NCI-H1930 (cell line): ENCODE results near the gene FGF7.
A peak's percentile ranks its signal among the peaks of the same experiment; 100 is the strongest.
"Not testable (repeated sequence)": the region's sequence is repeated elsewhere in the genome, so short reads cannot be mapped to it uniquely, and the experiment has no call there.

Source experiments
- DNase-seq, 2 experiments: peaks; one replicate each; lab custom pipeline; 2025; lab: John Stamatoyannopoulos, UW

FGF7 gene, protein sequence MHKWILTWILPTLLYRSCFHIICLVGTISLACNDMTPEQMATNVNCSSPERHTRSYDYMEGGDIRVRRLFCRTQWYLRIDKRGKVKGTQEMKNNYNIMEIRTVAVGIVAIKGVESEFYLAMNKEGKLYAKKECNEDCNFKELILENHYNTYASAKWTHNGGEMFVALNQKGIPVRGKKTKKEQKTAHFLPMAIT

DNA sequence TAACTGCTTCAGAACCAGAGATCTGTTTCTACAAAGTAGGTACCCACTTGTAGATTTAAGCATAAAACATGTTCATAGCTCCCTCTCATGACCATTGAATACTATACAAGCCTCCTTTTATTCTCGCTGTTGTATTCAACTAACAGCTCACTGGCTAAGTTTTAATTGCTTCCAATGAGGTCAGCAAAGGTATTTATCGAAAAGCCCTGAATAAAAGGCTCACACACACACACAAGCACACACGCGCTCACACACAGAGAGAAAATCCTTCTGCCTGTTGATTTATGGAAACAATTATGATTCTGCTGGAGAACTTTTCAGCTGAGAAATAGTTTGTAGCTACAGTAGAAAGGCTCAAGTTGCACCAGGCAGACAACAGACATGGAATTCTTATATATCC, at the start of gene FGF7:
FGF7 (plus strand) TSS at position 222 of the 400 bp plus-strand sequence. CDS start 1,056 bp downstream, outside the sequence.
- no peak for DNase-seq

DNA sequence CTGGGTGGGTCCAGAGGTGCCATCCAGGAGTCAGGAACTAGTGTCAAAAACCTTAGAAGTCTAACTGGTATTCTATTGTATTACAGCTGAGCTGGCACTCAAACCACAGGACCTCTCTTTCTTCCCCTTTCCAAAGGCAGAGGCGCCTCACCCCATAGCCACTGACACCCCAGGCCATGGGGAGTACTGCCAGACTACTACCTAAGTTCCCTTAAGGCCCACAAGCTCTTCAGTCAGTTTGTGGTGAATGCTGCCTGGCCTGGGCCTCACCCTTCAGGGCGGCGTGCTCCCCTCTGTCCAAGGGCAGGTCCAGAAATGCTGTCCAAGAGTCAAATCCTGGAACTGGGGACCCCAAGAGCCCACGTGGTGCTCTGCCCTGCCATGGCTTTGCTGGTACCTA, 43.0 kb upstream of the FGF7 start:
- no peak for DNase-seq

DNA sequence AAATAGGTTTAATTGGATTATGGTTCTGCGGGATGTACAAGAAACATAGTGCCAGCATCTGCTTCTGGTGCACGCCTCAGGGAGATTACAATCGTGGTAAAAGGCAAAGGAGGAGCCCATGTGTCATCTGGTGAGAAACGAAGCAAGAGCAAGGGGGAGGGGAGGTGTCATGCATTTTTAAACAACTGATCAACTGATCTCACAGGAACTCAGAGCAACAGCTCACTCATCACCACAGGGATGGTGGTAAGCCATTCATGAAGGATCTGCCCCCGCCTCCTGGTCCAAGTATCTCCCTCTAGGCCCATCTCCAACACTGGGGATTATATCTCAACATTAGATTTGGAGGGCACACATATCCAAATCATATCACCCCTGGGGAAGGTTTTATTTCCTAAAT, 42.1 kb upstream of the FGF7 start:
- no peak for DNase-seq

DNA sequence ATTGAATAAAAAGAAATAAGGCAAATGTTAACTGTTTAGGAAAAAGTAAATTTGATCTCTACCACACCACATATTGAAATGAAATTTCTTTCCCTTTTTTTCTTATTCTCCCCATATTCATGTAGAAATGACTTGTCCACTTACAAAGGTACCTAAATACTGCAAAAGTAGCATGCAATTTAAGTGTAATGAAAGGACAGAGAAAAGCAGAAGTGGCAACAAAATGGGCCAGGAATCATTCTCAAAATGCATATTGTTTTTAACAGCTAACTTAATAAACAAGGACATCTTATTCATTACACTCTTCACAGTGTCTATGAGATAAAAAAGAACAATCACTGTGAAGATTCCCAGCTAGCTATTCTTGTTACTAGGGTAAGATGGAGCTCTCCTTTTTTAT, 40.6 kb upstream of the FGF7 start:
- DNase-seq = no peak

DNA sequence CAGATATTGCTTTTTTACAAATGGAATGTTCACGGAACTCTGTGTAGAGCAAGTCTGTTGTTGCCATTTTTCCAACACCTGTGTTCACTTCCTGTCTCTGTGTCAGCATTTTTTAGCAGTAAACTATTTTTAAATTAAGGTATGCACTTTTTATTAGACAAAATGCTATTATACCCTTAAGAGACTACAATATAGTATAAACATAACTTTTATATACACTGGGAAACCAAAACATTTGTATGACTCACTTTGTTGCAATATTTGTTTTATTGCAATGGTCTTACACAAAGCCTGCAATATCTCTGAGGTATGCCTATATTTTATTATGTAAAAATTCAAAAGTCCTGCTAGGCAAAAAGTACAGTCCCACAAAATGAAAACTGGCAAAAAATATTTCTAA, 39.8 kb upstream of the FGF7 start:
- DNase-seq = no peak

DNA sequence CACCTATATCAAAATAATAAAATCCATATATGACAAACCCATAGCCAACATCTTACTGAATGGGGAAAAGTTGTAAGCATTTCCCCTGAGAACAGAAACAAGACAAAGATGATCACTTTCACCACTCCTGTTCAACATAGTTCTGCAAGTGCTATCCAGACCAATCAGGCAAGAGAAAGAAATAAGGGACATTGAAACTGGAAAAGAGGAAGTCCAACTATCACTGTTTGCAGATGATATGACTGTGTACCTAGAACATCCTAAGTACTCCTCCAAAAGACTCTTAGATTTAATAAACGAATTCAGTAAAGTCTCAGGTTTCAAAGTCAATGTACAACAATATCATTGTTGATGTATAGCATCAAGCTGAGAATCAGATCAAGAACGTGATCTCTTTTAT, 35.6 kb upstream of the FGF7 start:
- DNase-seq = no peak

DNA sequence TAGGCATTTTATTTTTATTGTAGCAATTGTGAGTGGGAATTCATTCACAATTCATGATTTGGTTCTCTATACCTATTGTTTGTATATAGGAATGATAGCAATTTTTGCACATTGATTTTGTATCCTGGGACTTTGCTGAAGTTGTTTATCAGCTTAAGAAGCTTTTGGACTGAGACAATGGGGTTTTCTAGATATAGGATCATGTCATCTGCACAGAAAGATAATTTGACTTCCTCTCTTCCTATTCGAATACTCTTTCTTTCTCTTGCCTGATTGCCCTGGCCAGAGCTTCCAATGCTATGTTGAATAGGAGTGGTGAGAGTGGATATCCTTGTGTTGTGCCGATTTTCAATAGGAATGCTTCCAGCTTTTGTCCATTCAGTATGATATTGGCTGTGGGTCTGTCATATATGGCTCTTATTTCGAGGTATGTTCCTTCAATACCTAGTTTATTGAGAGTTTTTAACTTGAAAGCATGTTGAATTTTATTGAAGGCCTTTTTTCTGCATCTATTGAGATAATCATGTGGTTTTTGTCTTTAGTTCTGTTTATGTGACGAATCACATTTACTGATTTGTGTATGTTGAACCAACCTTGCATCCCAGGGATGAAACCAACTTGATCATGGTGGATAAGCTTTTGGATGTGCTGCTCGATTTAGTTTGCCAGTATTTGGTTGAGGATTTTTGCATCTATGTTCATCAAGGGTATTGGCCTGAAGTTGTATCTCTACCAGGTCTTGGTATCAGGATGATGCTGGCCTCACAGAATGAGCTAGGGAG, 20.3 kb upstream of the FGF7 start:
- not testable (repeated sequence) for DNase-seq

DNA sequence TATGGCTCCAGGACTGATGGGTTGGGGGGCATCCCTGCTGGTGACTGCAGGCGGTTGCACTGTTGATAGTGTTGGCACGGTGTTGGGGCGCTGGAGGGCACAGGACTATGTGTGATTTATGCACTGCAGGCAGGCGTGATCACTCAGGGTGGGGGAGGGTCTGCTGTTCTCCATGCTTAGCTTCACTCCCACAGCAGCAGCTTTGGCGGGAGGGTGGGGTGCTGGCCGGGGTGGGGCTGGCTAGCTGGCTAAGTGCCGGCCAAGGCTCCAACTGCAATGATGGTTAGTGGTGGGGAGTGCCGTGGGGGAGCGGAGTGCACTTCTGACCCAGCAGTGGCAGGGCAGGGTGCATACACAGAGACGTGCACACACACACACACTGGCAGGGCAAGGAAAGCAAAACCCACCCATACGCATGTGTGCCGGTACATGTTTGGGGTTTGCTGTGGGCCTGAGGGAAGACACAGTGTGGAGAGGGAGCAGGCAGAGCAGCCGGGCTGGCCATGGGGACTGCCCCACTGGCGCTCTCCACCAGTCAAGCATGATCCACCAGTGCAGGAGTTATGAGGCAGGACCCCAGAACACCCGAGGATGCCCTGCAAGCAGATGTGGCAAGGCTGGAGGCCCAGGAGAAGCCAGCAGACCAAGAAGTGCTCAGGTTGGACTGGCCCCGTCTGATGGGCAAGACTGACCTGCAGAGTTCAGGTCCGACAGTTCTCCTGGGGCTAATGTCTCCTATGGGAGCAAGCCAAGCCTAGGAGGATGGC, 16.5 kb upstream of the FGF7 start:
- no peak for DNase-seq

DNA sequence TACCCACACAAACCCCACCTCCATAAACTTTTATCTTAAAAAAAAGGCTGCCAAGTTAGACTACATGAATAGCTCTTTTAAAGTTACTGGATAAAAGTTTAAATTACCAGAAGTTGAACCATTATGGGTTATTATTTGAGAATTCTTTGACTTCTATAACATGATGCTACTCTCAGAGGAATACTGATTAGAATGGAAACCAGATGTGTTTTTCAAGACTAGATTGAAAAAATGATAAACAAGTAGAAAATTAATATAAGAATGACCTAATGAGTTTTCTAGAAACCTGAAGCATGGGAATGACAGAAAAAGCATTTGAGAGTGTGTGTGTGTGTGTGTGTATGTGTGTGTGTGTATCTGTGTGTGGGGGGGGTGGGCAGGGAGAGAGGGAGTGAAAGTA, 12.4 kb upstream of the FGF7 start:
- no peak for DNase-seq

DNA sequence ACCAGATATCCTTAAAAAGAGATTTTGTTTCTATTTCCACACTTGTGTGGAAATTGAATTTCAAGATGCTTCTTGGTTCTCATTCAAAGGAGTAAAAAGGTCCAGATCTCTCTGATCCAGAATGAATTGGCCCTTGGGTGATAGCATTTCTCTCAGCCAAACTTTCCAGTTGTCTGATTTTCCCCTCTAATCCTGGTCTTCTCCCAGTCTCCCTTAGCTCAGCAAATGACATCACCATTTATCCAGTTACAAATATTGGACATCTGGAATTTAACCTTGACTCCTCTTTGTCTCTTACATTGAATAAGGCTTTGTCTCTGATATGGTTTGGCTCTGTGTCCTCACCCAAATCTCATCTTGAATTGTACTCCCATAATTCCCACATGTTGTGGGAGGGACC, 10.2 kb upstream of the FGF7 start:
- no peak for DNase-seq

DNA sequence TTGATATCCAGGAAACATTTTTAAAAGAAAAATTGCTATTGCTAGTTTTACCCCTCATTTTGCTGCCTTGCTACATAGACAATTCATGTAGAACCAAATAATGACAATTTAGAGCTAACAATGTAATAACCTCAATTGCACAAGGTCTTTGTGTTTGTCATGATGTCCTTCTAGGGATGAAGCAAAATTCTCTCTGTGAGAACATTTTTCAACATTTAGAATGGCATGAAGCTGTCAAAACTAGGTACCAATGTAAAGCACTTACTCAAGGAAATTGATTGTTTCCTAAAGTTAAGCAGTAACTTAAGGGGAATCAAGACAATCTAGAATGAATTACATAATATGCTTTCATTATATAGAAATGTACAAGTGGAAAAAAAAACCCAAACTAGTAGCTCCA, 7.9 kb upstream of the FGF7 start:
- DNase-seq = no peak

DNA sequence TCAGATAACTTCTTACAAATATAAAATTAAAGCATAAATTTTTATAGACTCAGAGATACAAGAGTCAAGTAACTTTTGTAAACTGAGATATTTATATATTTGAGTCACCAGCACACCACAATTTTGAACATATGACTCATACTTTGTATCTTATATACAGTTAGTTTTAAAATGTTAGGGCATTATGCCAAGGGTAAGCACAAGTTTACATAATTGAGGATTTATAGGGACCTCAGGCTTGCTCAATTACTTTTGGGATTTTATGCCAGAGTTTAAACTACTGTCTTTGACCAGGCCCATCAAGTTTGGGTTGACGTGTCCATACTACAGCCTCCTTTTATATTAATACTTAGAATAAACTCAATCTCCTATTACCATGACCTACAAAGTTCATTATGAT, 7.4 kb upstream of the FGF7 start:
- no peak for DNase-seq

DNA sequence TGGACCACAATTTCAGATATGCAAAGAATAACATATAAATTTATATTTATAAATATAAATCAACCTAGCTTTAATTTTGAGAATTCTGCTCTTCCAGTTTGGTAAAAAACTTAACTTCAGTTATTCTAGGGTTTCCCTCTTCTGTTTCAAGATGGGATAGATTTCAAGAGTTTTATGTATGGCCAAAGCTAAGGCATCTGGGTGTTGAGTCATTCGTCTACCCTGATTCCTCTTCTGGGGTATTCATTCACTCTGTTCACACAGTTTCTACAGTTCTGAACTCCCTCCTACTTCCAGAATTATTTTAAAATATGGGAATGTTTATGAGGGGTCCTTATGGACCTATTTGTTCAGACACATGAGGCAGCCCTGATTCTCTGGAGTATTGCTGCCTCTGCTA, 4.2 kb upstream of the FGF7 start:
- DNase-seq = no peak

DNA sequence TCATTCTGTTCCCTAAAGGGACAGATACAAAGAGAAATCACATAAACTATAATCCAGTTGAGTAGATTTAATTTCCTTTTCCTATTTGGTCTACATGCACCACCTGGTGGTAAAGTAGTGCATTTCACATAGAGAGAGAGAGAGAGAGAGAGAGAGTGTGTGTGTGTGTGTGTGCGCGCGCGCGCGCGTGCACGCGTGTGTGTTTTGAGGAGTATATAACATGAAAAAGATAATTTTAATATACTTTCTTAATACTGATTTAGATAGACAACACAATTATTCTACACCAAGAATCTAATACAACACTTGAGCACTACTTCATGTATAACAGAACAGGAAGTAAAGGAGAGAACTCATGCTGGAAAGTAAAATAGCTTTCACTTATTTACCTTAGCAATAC, 1.1 kb upstream of the FGF7 start:
- DNase-seq = peak in 1 of 2 experiments; percentile 14

DNA sequence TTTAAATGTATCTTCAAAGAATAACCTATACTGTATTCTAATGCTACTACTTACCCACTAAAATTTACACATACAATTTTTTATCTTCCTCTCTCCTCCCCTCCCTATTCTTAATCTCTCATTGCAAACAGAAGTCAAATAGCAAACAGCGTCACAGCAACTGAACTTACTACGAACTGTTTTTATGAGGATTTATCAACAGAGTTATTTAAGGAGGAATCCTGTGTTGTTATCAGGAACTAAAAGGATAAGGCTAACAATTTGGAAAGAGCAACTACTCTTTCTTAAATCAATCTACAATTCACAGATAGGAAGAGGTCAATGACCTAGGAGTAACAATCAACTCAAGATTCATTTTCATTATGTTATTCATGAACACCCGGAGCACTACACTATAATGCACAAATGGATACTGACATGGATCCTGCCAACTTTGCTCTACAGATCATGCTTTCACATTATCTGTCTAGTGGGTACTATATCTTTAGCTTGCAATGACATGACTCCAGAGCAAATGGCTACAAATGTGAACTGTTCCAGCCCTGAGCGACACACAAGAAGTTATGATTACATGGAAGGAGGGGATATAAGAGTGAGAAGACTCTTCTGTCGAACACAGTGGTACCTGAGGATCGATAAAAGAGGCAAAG, 984 bp downstream of the FGF7 start:
- no peak for DNase-seq

DNA sequence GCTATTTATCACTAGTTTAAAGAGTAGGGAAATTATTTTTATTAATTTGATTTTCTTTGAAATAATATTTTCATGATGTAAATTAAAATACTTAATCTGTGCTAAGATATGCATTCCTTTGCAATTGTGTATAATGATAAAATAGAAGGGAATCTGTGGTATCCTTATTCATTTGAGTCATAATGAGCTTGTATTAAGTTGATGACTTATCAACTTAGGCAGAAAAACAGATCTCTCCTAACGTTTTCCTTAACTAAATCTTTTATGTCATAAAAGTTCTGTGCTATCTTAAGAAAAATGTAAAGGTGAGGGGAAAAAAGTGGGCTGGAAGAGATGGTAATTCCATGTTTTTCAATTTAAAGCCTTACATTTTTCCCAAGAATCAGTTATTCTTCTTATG, 1.9 kb downstream of the FGF7 start:
- DNase-seq = no peak

DNA sequence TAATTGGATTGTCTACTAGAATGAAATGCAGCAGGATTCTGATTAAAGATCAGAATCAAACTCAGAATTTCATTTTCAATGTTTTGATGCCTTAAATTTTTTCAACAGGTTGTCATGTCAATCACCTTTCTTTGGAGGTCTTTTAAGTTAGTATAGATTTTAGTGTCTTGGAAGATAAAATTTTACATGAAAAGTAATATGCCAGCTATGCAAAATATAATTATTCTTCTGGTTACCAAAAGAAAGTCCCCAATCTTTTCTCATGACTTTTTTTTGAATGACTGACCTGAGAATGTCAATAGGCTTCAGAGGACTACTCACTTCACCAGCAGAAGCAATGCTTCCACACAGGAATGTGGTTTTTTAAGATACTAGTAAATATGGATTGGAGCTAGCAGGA, 4.3 kb downstream of the FGF7 start:
- DNase-seq = no peak

DNA sequence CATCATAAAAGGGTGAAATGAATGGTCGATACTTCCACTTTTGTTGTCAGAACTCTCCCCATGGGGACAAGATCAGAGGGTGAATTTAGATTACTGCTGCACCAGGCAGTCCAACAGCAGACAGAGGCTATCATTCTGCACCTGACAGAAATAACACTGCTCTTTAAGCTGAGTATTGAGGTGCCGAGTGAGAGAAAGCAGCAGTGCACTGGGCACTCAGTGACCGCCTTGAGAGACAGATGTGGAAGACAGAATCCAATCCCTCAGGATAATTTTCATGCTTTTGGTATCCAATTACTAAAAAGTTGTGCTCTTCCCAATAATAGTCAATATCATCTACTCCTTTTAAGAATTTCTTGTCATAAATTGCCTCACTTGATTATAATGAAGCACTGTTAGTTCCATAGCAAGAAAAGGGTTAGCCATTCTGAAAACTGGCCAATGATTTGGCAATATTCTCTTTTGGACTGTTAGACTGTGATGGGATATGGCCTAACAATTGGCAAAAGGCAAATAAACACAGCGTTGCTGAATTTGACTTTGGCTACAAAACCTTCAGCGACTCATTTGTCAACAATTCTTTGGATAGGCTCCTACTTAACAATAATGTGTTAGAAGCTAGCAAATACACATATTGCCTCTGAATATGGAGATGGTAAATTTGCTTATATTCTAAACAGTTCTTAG, 5.5 kb downstream of the FGF7 start:
- DNase-seq = no peak

DNA sequence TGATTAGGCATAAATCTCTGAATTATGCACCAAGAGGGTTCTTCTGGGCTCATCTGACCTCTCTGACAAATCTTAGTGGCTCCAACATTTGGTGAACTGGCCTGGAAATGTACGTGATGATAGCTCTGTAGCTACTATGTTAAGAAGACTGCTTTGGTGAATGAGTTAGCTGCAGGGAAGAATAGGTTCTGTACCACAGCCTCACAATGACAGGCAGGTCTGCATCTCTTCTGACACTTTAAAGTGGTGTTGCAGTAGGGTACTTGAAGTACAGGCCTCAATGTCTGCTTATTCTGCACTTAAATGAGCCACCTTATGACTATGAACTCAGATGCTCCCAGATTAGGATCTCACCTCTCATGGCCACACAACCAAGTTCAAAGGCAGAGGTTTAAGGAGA, 7.0 kb downstream of the FGF7 start:
- no peak for DNase-seq

DNA sequence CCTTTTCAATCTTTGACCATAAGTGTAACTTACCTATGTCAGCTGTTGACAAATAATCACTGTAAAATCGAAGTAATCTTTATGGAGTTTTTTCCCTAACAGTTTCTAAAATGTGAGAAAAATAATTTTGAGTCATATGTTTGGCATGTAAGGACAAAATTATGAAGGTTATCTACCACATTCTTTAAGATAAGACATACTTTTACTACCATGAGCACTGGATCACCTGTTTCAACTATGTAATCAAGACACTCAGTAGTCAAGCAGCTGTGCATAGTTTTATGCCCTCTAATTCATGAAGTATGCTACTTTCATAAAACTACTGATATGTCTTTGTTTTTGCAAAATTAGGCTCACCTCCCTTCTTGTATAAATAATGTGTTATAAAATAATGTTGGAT, 12.1 kb downstream of the FGF7 start:
- no peak for DNase-seq

DNA sequence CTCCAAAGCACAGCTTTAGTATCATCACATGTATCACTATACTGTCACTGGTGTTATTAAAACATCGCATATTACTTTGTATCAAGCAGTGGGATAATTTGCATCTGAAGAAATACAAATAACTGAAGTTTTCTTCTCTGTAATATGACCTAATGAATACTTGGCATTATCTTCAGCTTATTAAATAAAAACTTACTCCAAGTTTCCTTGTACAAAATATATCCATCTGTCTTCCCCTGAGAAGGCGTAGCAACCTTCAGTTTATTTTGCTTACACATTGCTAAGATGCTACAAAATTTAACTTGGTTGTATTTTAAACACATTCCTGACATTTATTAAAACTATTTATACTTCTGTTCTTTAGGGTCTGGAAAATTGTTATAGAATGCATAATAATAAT, 13.7 kb downstream of the FGF7 start:
- DNase-seq = no peak

DNA sequence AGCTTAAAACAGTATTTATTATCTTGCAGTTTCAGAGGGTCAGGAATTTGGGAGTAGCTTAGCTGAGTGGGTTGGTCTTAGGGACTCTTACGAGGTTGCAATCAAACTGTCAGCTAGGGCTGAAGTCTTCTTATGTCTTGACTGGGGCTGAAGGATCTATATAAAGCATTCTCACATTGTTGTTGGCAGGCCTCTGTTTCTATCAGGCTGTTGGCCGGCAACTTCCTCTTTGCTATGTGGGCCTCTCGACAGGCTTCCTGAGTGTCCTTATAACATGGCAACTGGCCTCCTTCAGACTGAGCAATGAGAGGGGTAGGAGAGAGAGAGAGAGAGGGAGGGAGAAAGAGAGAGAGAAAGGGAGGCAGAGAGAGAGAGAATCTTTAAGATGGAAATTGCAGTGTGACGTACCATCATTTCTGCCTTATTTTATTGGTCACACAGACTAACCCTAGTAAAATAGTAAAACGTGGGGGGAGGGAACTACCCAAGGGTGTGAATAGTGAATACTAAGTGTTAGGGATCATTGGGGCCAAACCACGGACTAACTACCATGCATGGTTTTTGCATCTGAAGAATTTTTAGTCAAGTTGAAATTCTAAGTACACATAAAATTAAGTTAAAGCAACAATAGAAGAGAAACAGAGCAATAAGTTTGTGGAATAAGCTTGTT, 16.1 kb downstream of the FGF7 start:
- DNase-seq = no peak
